Choroid plexus epithelial cell (primary cell): ENCODE data around the gene FCGBP.

ENCODE experiments used
- DNase-seq: peaks from one replicate; pipeline ENCODE4 v3.0.0-alpha.2; 2010; ENCODE audit warnings: low read depth
- H3K4me3 ChIP-seq: 2 replicates; pipeline ENCODE4 v1.5.1; 2011; ENCODE audit warnings: low read depth, mild to moderate bottlenecking, control low read depth, low read length, moderate library complexity
- TF ChIP-seq, protein P1 (sequence below): conservative IDR thresholded peaks from 2 replicates; pipeline ENCODE4 v1.5.1; 2011; ENCODE audit warnings: low read depth, mild to moderate bottlenecking, control low read depth, inconsistent platforms, low read length, moderate library complexity

Gene FCGBP

DNA sequence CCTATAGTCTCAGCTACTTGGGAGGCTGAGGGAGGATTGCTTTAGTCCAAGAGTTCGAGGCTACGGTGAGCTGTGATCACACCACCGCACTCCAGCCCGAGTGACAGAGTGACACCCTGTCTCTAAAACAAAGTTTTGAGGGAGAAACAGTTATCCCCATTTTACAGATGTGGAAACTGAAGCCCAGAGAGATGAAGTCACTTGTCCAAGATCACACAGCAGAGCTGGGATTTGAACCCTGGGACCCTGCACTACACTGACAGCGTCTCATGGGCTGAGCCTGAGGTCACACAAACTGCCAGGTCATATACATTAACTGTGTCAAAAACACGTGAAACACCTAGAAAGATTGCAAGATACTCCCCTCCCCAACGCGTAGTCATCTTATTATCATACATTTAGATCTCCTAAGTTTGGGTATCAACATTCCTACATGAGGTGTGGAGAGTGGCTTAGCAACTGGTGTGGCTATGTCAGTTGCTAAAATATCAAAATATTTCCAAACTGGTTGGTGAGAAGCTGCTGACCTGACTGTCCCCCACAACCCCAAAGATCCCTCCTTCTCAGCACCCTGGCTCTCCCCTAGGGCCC is 8.2 kb downstream of the FCGBP start:
- TF ChIP-seq, protein P1, sequence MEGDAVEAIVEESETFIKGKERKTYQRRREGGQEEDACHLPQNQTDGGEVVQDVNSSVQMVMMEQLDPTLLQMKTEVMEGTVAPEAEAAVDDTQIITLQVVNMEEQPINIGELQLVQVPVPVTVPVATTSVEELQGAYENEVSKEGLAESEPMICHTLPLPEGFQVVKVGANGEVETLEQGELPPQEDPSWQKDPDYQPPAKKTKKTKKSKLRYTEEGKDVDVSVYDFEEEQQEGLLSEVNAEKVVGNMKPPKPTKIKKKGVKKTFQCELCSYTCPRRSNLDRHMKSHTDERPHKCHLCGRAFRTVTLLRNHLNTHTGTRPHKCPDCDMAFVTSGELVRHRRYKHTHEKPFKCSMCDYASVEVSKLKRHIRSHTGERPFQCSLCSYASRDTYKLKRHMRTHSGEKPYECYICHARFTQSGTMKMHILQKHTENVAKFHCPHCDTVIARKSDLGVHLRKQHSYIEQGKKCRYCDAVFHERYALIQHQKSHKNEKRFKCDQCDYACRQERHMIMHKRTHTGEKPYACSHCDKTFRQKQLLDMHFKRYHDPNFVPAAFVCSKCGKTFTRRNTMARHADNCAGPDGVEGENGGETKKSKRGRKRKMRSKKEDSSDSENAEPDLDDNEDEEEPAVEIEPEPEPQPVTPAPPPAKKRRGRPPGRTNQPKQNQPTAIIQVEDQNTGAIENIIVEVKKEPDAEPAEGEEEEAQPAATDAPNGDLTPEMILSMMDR: no peak
- no peak for DNase-seq

DNA sequence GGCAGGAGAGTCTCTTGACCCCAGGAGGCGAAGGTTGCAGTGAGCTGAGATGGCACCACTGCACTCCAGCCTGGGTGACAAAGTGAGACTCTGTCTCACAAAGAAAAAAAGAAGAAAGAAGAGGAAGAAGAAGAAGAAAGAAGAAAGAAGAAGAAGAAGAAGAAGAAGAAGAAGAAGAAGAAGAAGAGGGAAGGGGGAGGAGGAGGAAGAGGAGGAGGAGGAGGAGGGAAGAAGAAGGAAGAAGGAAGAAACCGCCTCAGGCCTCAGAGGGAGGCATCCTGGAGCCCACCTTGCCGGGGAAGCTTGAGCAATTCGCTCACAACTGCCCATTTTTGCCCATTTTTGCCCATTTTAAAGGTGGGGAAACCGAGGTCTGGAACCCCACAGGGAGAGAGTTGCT is 9.5 kb downstream of the FCGBP start:
- TF ChIP-seq, protein P1: no peak
- H3K4me3 ChIP-seq: no peak overlapping the region
- no peak for DNase-seq

More for the DNA sequence above, 8.2 kb downstream of the FCGBP start:
- no peak overlapping the region for H3K4me3 ChIP-seq

GRCh38 chr19:39924389-39924788 is 10.0 kb downstream of the FCGBP start:
- no peak overlapping the region for H3K4me3 ChIP-seq
- TF ChIP-seq, protein P1: no peak
- DNase-seq: no peak

GRCh38 chr19:39923862-39924261 is 10.6 kb downstream of the FCGBP start:
- H3K4me3 ChIP-seq: no peak overlapping the region
- no peak for DNase-seq
- TF ChIP-seq, protein P1: no peak

DNA sequence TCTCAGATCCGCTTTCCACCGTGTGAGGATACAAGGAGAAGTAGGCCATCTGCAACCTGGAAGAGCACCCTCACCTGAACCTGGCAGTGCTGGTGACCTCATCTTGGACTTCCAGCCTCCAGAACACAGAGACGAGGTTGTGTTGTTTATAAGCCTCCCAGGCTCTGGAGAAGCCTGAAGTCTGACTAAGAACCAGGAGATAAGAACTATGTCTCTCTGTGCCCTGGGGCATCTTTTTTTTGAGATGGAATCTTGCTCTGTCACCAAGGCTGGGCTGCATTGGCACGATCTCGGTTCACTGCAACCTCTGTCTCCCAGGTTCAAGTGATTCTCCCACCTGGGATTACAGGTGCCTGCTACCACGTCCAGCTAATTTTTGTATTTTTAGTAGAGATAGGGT is 14.5 kb downstream of the FCGBP start:
- TF ChIP-seq, protein P1: no peak
- no peak for DNase-seq
- no peak overlapping the region for H3K4me3 ChIP-seq

DNA sequence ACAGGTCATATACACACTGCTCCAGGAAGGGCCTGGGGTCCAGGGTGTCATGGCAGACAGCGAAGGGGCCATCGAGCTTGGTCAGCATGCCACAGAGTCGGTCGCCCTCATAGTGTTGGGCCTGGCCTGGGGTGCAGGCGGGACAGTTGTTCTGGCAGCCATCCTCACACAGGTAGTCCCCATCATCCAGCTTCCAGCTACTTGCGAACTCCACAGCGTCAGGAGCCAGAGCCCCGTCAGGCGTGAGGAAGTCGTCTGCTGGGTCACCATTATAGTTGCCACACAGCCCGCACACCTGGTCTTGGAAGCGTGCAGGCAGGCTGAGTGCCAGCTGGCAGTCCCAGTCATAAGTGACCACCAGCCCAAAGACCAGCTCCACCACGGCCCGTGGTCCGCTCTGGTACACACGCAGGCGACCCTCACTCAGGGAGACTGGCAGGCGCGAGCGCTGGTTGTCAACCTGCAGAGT is 16.2 kb downstream of the FCGBP start:
- H3K4me3 ChIP-seq: no peak overlapping the region
- TF ChIP-seq, protein P1: no peak
- no peak for DNase-seq

- DNase-seq: no peak
- no peak overlapping the region for H3K4me3 ChIP-seq
- TF ChIP-seq, protein P1: no peak
Measured at GRCh38 chr19:39917561-39918182, 16.8 kb downstream of the FCGBP start.
